Endodermal cell (in vitro differentiated cells): Measurements from ENCODE around the gene NEURL2. TPM values are rescaled to one million over a fixed set of nuclear protein-coding genes. Genes with fewer than 3 reads are reported as not detected.

Experiments used
- DNase-seq: peaks from one replicate; pipeline ENCODE4 v3.0.0-alpha.2; 2017
- H3K27ac ChIP-seq: 2 replicates; pipeline ENCODE4 v1.5.1; 2013; ENCODE audit warnings: mild to moderate bottlenecking, low read depth, low read length, moderate library complexity
- H3K27me3 ChIP-seq: 2 replicates; pipeline ENCODE4 v1.6.1; 2013; ENCODE audit warnings: mild to moderate bottlenecking, low read length, moderate library complexity; ENCODE audit not compliant: insufficient read depth, control insufficient read depth, poor library complexity, severe bottlenecking
- H3K36me3 ChIP-seq: 2 replicates; pipeline ENCODE4 v1.7.0; 2013; ENCODE audit warnings: mild to moderate bottlenecking, low read length, moderate library complexity; ENCODE audit not compliant: control insufficient read depth, insufficient read depth
- H3K4me1 ChIP-seq: one replicate; pipeline ENCODE4 v1.7.0; 2013; ENCODE audit warnings: low read length; ENCODE audit not compliant: control insufficient read depth, insufficient read depth
- H3K4me3 ChIP-seq: 2 replicates; pipeline ENCODE4 v1.5.1; 2013; ENCODE audit warnings: mild to moderate bottlenecking, low read length, moderate library complexity
- H3K9ac ChIP-seq: 2 replicates; pipeline ENCODE4 v1.6.1; 2013; ENCODE audit warnings: mild to moderate bottlenecking, low read length, moderate library complexity; ENCODE audit not compliant: poor library complexity, severe bottlenecking; ENCODE audit errors: extremely low read depth
- H3K9me3 ChIP-seq: 2 replicates; pipeline ENCODE4 v1.6.1; 2013; ENCODE audit warnings: mild to moderate bottlenecking, low read length, moderate library complexity; ENCODE audit not compliant: control insufficient read depth
- H3K27ac Mint-ChIP-seq: 2 replicates; pipeline ENCODE4 v1.8.0; 2020; ENCODE audit warnings: mixed read lengths
- H3K27me3 Mint-ChIP-seq: 2 replicates; pipeline ENCODE4 v1.8.0; 2021; ENCODE audit warnings: mild to moderate bottlenecking, mixed read lengths; ENCODE audit not compliant: insufficient read depth
- H3K36me3 Mint-ChIP-seq: 2 replicates; pipeline ENCODE4 v1.8.0; 2020; ENCODE audit warnings: low read depth, mixed read lengths
- H3K4me1 Mint-ChIP-seq: 2 replicates; pipeline ENCODE4 v1.8.0; 2020; ENCODE audit warnings: mixed read lengths
- H3K4me3 Mint-ChIP-seq: 2 replicates; pipeline ENCODE4 v1.8.0; 2020; ENCODE audit warnings: mild to moderate bottlenecking, moderate library complexity, mixed read lengths
- H3K9me3 Mint-ChIP-seq: 2 replicates; pipeline ENCODE4 v1.8.0; 2020; ENCODE audit warnings: mild to moderate bottlenecking, mixed read lengths
- WGBS, 2 experiments: methylation state at CpG; one replicate each; pipeline versions ENCODE4 v1.1.5 to v1.1.7; 2013; ENCODE audit warnings: missing lambda C conversion rate in 2 of 2, mixed read lengths in 1 of 2; ENCODE audit not compliant: insufficient coverage in 1 of 2, insufficient read length in 1 of 2; 5-methylcytosine and 5-hydroxymethylcytosine counted together
- total RNA-seq, 2 donors: library from RNA; stranded (reverse); fragmentation: NEBNext Ultra II Directional in 1 of 2; extraction: Animal tissue kit (Norgen Biotek cat#: 25700) in 1 of 2; gene quantifications; 2 replicates in 1 of 2; 3 replicates in 1 of 2; pipeline ENCODE4 v1.2.1, GENCODE V29; 2021
- TF ChIP-seq, protein P1 (sequence below): fragments of 200-600 bp; sonication (generic); conservative IDR thresholded peaks from 2 replicates; pipeline ENCODE4 v1.5.0; 2021; ENCODE audit warnings: antibody characterized with exemption, mild to moderate bottlenecking

NEURL2 gene
- total RNA-seq, 2 donors from 2014 or later = 4.4 to 6.4 TPM

DNA sequence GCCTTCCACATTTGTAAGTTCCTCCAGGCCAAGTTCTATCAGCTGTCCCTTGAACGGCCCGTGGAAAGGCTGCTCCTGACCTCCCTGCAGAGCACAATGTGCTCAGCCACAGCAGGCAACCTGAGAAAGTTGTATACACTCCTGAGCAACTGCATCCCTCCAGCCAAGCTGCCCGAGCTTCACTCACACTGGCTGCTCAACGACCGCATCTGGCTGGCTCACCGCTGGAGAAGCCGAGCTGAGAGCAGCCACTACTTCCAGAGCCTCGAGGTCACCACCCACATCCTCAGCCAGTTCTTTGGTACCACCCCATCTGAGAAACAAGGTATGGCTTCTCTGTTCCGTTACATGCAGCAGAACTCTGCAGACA is 7.9 kb downstream of the NEURL2 start:
- Histone ChIP-seq H3K27ac (no peak overlapping the region), H3K4me3 (no peak overlapping the region), H3K27me3 (no peaks in the 10 kb centered on the region), H3K9ac (no peak overlapping the region), H3K4me1 (no peaks in the 10 kb centered on the region), H3K36me3 (peaks cover 24% of the 10 kb centered on the region), H3K9me3 (no peaks in the 10 kb centered on the region)
- H3K27me3 Mint-ChIP-seq = no peaks in the 10 kb centered on the region
- WGBS, 2 experiments = 93 to 94% methylated on average over 9 of the region's 9 CpGs
- no peaks in the 10 kb centered on the region for H3K9me3 Mint-ChIP-seq
- peaks cover 29% of the 10 kb centered on the region for H3K36me3 Mint-ChIP-seq
- TF ChIP-seq, protein P1, sequence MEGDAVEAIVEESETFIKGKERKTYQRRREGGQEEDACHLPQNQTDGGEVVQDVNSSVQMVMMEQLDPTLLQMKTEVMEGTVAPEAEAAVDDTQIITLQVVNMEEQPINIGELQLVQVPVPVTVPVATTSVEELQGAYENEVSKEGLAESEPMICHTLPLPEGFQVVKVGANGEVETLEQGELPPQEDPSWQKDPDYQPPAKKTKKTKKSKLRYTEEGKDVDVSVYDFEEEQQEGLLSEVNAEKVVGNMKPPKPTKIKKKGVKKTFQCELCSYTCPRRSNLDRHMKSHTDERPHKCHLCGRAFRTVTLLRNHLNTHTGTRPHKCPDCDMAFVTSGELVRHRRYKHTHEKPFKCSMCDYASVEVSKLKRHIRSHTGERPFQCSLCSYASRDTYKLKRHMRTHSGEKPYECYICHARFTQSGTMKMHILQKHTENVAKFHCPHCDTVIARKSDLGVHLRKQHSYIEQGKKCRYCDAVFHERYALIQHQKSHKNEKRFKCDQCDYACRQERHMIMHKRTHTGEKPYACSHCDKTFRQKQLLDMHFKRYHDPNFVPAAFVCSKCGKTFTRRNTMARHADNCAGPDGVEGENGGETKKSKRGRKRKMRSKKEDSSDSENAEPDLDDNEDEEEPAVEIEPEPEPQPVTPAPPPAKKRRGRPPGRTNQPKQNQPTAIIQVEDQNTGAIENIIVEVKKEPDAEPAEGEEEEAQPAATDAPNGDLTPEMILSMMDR = no peak
- no peak overlapping the region for H3K27ac Mint-ChIP-seq
- H3K4me1 Mint-ChIP-seq = peaks cover 6% of the 10 kb centered on the region
- no peak overlapping the region for H3K4me3 Mint-ChIP-seq
- DNase-seq = no peak

DNA sequence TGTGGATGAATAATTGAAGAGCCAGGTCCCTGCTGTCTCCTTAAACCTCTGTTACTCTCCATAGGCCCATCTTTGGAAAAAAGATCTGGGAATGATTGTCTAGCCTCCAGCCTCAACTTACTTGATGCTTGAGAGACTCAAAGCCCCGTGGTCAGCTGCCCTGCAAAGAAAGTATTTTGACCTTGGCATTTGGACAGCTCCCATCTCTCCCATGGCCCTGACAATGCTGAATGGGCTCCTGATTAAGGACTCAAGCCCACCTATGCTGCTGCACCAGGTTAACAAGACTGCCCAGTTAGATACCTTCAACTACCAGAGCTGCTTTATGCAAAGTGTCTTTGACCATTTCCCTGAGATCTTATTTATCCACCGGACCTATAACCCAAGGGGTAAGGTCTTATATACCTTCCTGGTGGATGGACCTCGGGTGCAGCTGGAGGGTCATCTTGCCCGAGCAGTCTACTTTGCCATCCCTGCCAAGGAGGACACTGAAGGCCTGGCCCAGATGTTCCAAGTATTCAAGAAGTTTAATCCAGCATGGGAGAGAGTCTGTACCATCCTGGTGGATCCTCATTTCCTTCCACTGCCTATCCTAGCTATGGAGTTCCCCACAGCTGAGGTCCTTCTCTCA is 8.4 kb downstream of the NEURL2 start:
- H3K4me3 Mint-ChIP-seq = peak overlapping the region; percentile 90
- H3K36me3 ChIP-seq = peaks cover 29% of the 10 kb centered on the region
- WGBS, 2 experiments = 96 to 100% methylated on average over 4 of the region's 4 CpGs
- TF ChIP-seq, protein P1 = no peak
- no peaks in the 10 kb centered on the region for H3K9me3 Mint-ChIP-seq
- H3K4me1 Mint-ChIP-seq = peaks cover 6% of the 10 kb centered on the region
- no peaks in the 10 kb centered on the region for H3K9me3 ChIP-seq
- DNase-seq = no peak
- H3K27me3 ChIP-seq = no peaks in the 10 kb centered on the region
- no peaks in the 10 kb centered on the region for H3K4me1 ChIP-seq
- no peaks in the 10 kb centered on the region for H3K27me3 Mint-ChIP-seq
- H3K4me3 ChIP-seq = no peak overlapping the region
- peaks cover 27% of the 10 kb centered on the region for H3K36me3 Mint-ChIP-seq
- H3K27ac ChIP-seq = no peak overlapping the region
- H3K27ac Mint-ChIP-seq = no peak overlapping the region
- no peak overlapping the region for H3K9ac ChIP-seq

DNA sequence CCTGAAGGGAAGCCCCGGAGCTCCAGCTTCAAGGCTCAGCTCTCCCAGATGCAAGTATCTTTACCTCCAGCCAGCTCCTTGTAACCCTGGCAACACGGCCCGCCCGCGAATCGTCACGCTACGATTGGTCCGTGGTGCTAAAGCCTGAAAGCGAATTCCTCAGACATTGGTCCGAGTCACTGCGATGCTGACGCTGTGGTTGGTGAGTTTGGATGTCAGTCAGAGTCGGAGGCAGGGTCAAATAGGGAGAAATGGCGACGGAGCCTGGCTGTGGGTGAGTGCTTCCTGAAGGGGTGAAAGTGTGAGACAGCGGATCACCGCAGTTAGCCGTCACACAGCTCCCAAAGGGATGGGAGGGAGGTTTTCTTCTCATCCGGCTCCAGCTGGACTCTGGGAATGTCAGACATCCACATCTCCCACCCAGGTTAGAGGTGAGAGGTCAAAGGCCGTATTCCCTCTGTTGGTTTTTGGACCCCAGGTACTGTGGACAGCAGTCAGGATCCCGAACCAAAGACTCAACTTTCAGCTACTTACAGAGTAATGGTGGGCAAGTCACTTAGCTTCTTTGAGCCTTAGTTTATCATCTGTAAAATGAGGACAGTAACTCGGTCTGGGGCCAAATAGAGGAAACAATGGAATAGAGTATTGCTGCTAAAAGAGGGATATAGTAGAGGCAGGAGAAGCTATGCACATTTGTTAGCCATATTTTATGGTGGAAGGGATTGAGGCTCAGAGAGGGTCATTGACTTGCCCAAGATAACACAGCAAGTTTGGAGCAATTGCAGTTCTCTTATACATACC is 9.8 kb downstream of the NEURL2 start, which contains the start of gene ZSWIM1:
ZSWIM1 (plus strand) TSS at position 240 of the 801 bp plus-strand sequence. CDS start 1,366 bp downstream, outside the sequence.
- H3K4me1 ChIP-seq = no peaks in the 10 kb centered on the region
- H3K4me3 ChIP-seq = peak within 1 kb of the TSS; percentile 100
- peak within 1 kb of the TSS; percentile 90 for H3K4me3 Mint-ChIP-seq
- no peaks in the 10 kb centered on the region for H3K27me3 Mint-ChIP-seq
- H3K4me1 Mint-ChIP-seq = peaks cover 6% of the 10 kb centered on the region
- H3K27ac Mint-ChIP-seq = peak within 1 kb of the TSS; percentile 95
- peaks cover 39% of the 10 kb centered on the region for H3K36me3 ChIP-seq
- no peaks in the 10 kb centered on the region for H3K27me3 ChIP-seq
- H3K9me3 Mint-ChIP-seq = no peaks in the 10 kb centered on the region
- TF ChIP-seq, protein P1 = no peak
- H3K36me3 Mint-ChIP-seq = peaks cover 26% of the 10 kb centered on the region
- WGBS, 2 experiments = 3 to 4% methylated on average over 13 to 23 of the region's 23 CpGs
- H3K9ac ChIP-seq = peak within 1 kb of the TSS; percentile 88
- no peaks in the 10 kb centered on the region for H3K9me3 ChIP-seq
- H3K27ac ChIP-seq = peak within 1 kb of the TSS; percentile 52
- peak; percentile 100 for DNase-seq
